NOMO-1 treated with dmso at 0.1 percent for 144 hours (cell line): Measurements from ENCODE around the gene MDN1.
"Not testable (repeated sequence)": the region's sequence is repeated elsewhere in the genome, so short reads cannot be mapped to it uniquely, and the experiment has no call there.

Source experiments
- DNase-seq: peaks from one replicate; lab custom pipeline; 2025; ENCODE audit not compliant: unreplicated experiment; lab: John Stamatoyannopoulos, UW

The MDN1 gene

GRCh38 chr6:89826029-89826528 lies 6.5 kb upstream of the MDN1 start:
- no peak for DNase-seq

GRCh38 chr6:89818977-89819335 lies 638 bp downstream of the MDN1 start:
- no peak for DNase-seq

- DNase-seq = no peak
Observed at GRCh38 chr6:89817481-89817880, 2.1 kb downstream of the MDN1 start.

GRCh38 chr6:89813422-89813821 lies 6.2 kb downstream of the MDN1 start:
- not testable (repeated sequence) for DNase-seq

- DNase-seq = no peak
Observed at GRCh38 chr6:89807581-89807980, 12.0 kb downstream of the MDN1 start.

- DNase-seq = no peak
Observed at GRCh38 chr6:89805814-89806371, 13.7 kb downstream of the MDN1 start.

GRCh38 chr6:89803271-89803670 lies 16.3 kb downstream of the MDN1 start:
- DNase-seq = no peak

- DNase-seq = no peak
Observed at GRCh38 chr6:89799756-89800155, 19.8 kb downstream of the MDN1 start.

GRCh38 chr6:89799096-89799495 lies 20.5 kb downstream of the MDN1 start:
- no peak for DNase-seq

- no peak for DNase-seq
Observed at GRCh38 chr6:89797317-89797716, 22.3 kb downstream of the MDN1 start.

- DNase-seq = no peak
Observed at GRCh38 chr6:89794324-89794723, 25.3 kb downstream of the MDN1 start.

GRCh38 chr6:89793586-89793985 lies 26.0 kb downstream of the MDN1 start:
- DNase-seq = no peak

- DNase-seq = peak; percentile 10
Observed at GRCh38 chr6:89792881-89793280, 26.7 kb downstream of the MDN1 start.

GRCh38 chr6:89790403-89790802 lies 29.2 kb downstream of the MDN1 start:
- DNase-seq = no peak

- no peak for DNase-seq
Observed at GRCh38 chr6:89789980-89790379, 29.6 kb downstream of the MDN1 start.

- DNase-seq = no peak
Observed at GRCh38 chr6:89787660-89788328, 31.8 kb downstream of the MDN1 start.

- no peak for DNase-seq
Observed at GRCh38 chr6:89786970-89787369, 32.6 kb downstream of the MDN1 start.

GRCh38 chr6:89784838-89785237 lies 34.8 kb downstream of the MDN1 start:
- DNase-seq = no peak

- not testable (repeated sequence) for DNase-seq
Observed at GRCh38 chr6:89783293-89783692, 36.3 kb downstream of the MDN1 start.

GRCh38 chr6:89782222-89782621 lies 37.4 kb downstream of the MDN1 start:
- no peak for DNase-seq

GRCh38 chr6:89781070-89782034 lies 38.2 kb downstream of the MDN1 start:
- no peak for DNase-seq

- DNase-seq = no peak
Observed at GRCh38 chr6:89777455-89777854, 42.1 kb downstream of the MDN1 start.
